Muscle of arm (tissue), 14 donors: Measurements from ENCODE around the gene SEMA3G. TPM values are rescaled to one million over a fixed set of nuclear protein-coding genes. Genes with fewer than 3 reads are reported as not detected.

ENCODE experiments used
- DNase-seq: peaks from one replicate; pipeline ENCODE4 v3.0.0-alpha.2; 2013
- long read RNA-seq, 11 donors: transcript quantifications; one replicate each; lab custom pipeline, GENCODE V29; 2026
- polyA plus RNA-seq, 12 donors: library from polyadenylated mRNA; unstranded; fragments of 120-200 nt; gene quantifications; one replicate each; pipeline ENCODE4 v1.2.1, GENCODE V29; 2013; ENCODE audit not compliant: insufficient read length in 12 of 12

The SEMA3G gene
- polyA plus RNA-seq: 10 to 100 TPM in 11 of 12 donors, not detected in 1; 10.2 to 16.1 (median 12.5) TPM
- long read RNA-seq, donor 1: 0 reads
- long read RNA-seq, donor 2, partial matches to known transcripts: 28 of 28 reads
- long read RNA-seq, donor 2, other reads (novel, unspliced or antisense): 0 of 28 reads
- long read RNA-seq, donor 3, partial matches to known transcripts: 13 of 13 reads
- long read RNA-seq, donor 3, other reads (novel, unspliced or antisense): 0 of 13 reads
- long read RNA-seq, donor 4, partial matches to known transcripts: 0 of 11 reads
- long read RNA-seq, donor 4, other reads (novel, unspliced or antisense): 11 of 11 reads
- long read RNA-seq, donor 5, full-length matches to known transcripts: 1 of 1 reads
- long read RNA-seq, donor 5, partial matches to known transcripts: 0 of 1 reads
- long read RNA-seq, donor 5, other reads (novel, unspliced or antisense): 0 of 1 reads
- long read RNA-seq, donor 6: 0 reads
- long read RNA-seq, donor 7, full-length matches to known transcripts: 1 of 1 reads
- long read RNA-seq, donor 7, partial matches to known transcripts: 0 of 1 reads
- long read RNA-seq, donor 7, other reads (novel, unspliced or antisense): 0 of 1 reads
- long read RNA-seq, donor 8, partial matches to known transcripts: 5 of 6 reads
- long read RNA-seq, donor 8, other reads (novel, unspliced or antisense): 0 of 6 reads
- long read RNA-seq, donor 9: 0 reads
- long read RNA-seq, donor 10: 0 reads
- long read RNA-seq, donor 11: 0 reads

DNA sequence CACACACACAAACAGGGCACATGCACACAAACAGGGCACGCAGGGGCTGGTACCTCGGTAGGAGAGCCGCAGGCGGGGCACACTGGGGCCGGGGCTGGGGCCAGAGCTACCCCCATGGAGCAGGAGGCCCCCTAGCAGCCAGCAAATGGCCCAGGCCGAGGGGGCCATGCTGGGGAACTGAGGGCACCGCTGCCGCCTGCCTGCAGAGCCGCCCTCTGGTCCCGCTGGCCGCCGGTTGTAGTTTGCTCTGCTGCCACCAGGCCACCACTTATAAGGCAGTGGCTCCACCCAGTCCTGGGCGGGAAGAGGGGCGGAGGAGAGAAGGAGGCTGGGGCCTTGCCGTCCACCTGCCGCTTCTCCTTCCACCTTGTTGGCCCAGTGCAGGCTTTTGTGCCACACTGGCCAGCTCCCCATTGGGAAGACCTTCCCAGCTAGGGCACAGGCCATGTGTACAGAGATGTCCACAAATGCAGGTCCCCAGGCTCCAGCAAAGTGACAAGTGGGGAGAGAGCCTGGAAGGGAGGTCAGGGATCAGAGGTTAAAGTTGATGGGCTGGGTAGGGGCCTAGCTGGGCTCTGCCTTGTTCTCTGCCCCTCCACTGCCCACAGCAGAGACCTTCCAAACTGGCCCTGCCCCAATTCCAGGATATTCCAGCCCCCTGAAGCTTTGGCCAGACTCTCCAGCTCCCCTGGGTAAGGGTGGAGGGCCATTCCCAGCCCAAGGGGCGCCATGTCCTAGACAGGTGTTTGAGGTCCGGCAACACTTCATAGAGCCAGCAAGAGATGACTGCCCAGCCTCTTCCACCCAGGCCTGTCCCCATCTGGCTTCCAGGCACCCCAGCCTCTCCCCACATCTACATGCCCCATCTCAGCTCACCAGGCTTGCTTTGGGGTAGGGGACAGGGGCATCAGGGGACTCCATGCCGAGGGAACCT lies at the start of gene SEMA3G:
Gene SEMA3G, minus strand, starts transcription at position 244 of the 934 bp plus-strand sequence. Its CDS starts 76 bp downstream, at position 168.
- no peak for DNase-seq

DNA sequence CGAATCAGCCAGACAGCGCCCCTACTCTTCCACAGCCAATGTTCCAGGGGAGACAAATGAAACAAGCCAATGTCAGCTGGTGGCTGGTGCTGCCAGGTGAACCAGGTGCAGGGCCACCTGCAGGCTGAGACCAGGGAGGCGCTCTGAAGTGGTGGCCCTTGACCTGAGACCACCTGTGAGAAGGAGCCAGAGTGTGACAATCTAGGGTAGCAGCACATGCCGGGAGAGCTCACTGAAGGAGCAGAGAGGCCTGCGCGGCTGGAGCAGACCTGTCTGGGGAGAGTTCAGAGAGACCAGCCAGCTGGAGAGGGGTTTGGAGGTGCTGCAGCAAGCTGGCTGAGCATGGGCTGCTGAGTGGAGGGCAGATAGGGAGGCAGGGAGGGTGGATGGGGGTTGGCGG lies 49.5 kb upstream of the SEMA3G start:
- no peak for DNase-seq

DNA sequence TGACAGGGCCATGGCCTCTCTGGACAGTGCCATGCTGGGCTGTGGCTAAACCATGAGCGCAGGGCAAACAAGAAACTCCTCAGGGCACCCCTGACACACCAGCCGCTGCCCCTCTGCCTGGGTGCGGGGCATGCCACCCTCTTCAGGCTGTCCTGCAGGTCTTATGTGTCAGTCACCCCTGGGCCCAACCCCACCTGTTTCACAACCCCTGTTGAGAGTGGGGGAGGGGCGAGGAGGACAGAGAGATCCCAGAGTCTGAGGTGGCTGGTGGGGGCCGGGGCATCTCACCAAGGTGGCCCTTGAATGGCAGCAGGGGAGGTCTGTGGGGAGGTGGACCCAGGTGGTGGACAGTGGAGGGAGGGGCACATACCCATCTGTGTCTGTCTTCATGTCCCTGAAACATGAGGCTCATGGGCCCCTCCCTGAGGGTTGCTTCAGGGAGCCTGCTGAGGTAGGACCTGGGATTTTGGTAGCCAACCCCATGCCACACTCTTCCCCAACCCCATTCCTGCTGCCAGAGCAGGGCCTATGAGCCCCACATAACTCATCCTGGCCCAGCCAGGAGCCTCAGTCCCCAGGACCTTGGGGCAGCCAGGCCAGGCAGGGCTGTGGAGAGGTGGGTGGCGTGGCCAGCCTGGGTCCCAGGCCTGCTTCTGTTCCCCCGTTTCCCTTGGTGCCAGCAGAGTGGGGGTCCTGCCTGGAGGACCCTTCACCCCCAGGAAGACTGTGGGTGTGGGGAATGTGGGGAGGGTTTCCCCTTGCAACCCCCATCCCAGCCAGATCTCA lies 48.5 kb upstream of the SEMA3G start:
- DNase-seq: no peak

DNA sequence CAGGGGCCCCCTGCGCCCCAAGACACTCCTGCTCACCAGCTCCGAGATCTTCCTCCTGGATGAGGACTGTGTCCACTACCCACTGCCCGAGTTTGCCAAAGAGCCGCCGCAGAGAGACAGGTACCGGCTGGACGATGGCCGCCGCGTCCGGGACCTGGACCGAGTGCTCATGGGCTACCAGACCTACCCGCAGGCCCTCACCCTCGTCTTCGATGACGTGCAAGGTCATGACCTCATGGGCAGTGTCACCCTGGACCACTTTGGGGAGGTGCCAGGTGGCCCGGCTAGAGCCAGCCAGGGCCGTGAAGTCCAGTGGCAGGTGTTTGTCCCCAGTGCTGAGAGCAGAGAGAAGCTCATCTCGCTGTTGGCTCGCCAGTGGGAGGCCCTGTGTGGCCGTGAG lies 47.2 kb upstream of the SEMA3G start:
- no peak for DNase-seq

DNA sequence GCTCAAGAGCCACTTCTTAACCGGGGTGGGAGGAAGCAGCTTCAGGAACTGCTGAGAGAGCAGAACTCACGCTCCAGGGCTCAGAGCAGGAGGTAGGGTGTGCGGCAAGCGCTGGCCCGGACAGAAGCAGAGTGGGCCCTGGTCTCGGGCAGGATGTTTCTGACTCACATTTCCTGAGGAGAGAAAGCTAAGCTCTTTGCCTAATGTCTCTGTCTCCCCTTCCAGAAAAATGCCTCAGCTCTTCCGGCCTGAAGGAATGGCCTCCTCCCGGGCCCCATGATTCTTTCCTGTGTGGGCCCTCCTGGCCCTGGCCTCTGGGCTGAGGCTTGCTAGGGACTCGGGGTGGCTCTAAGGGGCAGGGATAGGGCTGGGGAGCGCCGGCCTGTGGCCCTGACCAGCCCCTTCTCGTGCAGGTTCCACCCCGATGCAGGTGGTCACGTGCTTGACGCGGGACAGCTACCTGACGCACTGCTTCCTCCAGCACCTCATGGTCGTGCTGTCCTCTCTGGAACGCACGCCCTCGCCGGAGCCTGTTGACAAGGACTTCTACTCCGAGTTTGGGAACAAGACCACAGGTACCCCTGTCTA lies 46.1 kb upstream of the SEMA3G start:
- no peak for DNase-seq

DNA sequence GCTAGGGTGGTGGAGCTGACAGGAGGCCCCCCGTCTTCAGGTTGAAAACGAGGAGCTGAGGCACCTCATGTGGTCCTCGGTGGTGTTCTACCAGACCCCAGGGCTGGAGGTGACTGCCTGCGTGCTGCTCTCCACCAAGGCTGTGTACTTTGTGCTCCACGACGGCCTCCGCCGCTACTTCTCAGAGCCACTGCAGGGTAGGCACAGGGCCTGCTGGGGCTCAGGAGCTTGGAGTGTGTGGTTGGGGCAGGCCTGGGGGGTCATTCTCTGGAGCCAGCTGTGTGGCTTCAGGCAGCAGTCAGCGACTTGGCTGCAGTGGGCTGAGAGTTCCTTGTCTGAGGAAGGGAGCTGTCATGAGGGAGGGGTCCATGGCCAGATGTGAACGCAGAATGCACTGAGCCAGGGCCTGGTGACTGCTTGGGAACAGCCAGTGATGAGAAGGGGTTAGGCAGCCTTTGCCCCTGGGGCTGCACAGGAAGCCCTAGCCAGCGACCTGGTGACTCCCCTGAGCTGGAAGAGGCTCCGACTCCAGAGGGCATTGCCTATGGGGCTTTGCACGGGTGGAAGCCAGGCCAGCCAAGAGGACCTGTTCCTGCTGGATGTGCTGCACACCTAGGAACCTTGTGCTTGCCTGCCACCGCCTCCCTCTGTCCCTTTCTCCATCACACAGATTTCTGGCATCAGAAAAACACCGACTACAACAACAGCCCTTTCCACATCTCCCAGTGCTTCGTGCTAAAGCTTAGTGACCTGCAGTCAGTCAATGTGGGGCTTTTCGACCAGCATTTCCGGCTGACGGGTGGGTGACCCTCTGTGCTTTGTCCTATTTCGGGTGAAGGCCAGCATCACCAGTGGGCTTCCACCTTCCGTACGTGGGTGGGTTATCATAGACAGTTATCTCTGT lies 45.4 kb upstream of the SEMA3G start:
- DNase-seq: no peak

DNA sequence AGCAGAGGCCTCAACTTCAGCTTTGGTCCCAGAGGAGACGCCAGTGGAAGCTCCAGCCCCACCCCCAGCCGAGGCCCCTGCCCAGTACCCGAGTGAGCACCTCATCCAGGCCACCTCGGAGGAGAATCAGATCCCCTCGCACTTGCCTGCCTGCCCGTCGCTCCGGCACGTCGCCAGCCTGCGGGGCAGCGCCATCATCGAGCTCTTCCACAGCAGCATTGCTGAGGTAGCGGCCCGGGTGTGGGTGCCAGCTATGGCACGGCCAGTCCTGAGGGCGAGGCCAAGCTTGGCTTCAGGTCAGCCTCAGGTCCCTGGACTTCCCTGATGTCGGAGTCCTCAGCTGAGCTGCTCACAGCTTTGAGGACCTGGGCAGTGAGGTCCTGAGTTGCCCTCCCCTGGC lies 44.5 kb upstream of the SEMA3G start:
- DNase-seq: no peak

DNA sequence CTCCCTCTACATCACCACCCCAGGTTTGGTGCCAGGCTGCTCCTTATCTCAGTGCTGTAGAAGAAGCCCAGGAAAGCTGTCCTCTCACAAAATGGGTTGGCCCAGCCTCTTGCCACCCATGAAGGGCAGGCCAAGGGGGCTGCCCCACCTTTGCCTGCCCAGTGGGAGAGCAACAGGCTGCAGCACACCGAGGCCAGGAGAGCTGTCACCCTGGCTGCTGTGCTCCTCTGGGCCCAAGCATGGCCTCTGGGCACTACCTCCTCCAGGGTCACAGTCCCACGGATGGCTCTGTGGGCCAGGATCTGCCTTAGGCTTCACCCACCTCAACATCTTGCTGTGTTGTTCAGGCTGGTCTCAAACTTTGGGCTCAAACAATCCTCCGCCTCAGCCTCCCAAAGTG lies 43.8 kb upstream of the SEMA3G start:
- DNase-seq: no peak

DNA sequence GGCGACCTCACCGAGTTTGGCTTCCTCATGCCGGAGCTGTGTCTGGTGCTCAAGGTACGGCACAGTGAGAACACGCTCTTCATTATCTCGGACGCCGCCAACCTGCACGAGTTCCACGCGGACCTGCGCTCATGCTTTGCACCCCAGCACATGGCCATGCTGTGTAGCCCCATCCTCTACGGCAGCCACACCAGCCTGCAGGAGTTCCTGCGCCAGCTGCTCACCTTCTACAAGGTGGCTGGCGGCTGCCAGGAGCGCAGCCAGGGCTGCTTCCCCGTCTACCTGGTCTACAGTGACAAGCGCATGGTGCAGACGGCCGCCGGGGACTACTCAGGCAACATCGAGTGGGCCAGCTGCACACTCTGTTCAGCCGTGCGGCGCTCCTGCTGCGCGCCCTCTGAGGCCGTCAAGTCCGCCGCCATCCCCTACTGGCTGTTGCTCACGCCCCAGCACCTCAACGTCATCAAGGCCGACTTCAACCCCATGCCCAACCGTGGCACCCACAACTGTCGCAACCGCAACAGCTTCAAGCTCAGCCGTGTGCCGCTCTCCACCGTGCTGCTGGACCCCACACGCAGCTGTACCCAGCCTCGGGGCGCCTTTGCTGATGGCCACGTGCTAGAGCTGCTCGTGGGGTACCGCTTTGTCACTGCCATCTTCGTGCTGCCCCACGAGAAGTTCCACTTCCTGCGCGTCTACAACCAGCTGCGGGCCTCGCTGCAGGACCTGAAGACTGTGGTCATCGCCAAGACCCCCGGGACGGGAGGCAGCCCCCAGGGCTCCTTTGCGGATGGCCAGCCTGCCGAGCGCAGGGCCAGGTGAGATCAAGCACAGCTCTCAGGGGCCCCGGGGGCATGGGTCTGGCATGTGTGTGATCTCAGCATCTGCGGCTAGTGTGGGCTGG lies 43.1 kb upstream of the SEMA3G start:
- no peak for DNase-seq

DNA sequence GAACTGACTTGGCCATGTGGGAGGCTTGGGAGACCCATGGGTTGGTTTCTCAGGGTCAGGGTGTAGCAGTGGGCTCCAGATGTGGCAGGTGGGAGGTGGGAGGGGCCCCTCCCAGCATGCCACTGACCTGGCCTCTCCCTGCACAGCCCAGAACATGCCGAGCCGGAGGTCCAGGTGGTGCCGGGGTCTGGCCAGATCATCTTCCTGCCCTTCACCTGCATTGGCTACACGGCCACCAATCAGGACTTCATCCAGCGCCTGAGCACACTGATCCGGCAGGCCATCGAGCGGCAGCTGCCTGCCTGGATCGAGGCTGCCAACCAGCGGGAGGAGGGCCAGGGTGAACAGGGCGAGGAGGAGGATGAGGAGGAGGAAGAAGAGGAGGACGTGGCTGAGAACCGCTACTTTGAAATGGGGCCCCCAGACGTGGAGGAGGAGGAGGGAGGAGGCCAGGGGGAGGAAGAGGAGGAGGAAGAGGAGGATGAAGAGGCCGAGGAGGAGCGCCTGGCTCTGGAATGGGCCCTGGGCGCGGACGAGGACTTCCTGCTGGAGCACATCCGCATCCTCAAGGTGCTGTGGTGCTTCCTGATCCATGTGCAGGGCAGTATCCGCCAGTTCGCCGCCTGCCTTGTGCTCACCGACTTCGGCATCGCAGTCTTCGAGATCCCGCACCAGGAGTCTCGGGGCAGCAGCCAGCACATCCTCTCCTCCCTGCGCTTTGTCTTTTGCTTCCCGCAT lies 42.3 kb upstream of the SEMA3G start:
- no peak for DNase-seq

DNA sequence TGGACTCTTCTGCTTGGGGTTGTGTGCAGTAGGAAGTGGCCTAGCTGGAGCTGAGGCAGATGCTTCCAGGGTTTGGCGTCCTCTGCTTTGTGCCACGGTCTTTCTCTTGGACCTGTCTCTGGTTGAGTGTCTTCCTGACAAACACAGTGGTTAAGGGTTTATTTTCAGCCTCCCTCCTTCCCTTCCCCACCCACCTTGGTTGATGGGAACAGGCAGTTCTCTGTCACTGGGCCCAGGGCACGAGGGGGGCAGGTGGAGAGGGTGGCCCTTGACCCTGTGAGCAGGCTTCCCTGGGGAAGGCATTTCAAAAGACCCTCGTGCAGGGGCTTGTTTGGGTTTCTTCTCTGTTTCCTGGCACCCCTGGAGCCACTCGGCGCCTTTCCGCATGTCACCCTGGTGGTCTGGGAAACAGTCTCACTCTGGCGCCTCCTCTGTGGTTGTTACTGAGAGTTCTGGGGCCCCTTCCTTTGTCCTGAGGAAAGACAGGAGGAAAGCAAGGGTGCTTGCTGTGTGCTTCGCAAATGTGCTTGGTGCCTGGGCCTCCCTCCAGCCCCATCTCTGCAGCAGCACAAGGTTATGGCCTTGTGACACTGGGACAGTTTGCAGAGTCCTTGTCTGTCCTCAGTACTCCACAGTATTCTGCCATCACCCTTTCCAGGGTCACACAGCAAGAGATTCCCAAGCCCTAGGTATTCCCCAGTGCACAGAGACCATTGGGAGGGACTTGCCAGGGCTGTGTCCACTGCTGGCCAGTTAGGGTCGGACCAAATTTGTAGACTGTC lies 40.0 kb upstream of the SEMA3G start:
- DNase-seq: no peak

DNA sequence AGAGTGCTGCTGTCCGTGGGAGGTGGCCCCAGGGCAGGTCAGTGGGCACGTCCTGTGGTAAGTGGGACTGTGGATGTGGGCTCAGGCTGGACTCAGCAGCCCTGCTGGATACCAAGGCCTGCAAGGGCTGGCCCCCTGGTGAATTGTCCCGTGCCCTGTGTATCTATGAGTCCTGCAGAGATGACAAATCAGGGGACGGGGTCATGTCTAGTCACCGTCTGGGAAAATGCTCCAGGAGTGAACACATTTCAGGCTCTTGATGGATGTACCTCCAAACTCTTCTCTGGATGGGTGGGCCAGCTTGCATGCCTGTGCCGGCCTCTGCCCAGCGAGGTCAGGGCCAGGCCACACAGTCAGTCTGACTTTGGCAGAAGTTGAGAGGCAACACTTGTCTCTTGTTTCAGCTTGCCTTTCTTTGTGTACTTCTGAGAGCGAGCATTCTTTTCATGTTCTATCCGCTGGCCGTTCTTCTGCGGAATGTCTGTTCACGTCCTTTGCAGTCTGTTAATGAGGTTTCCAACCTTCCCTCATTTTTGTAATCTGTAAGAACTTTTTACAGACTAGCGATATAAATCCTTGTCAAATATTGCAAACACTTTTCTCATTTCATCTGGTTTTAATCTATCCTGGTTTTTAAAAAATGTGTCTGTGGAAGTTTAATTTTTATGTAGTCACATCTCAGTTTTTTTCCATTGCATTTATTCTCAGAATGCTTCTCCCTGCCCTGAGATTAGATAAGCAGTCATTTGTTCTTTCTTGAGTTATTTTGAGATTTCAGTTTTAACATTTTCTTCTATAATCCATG lies 38.9 kb upstream of the SEMA3G start:
- peak; percentile 20 for DNase-seq

DNA sequence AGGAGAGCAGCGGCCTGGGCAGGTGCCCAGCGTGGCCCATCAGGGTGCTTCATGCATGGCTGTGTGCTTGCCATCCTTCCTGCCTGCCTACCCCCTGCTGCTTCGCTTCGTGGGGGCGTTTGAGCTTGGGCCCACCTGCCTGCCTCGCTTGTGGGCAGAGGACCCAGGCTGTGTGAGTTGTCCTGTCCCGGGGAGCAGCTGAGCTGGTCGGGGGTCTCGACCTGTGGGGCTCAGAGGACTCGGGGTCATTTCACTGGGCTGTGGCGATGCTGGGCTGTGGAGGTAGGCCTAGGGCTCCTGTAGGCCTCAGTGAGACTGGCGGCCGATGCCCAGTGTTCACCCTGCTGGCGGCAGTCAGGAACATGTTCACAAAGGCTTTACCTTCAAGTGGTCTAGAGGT lies 38.2 kb upstream of the SEMA3G start:
- no peak for DNase-seq

DNA sequence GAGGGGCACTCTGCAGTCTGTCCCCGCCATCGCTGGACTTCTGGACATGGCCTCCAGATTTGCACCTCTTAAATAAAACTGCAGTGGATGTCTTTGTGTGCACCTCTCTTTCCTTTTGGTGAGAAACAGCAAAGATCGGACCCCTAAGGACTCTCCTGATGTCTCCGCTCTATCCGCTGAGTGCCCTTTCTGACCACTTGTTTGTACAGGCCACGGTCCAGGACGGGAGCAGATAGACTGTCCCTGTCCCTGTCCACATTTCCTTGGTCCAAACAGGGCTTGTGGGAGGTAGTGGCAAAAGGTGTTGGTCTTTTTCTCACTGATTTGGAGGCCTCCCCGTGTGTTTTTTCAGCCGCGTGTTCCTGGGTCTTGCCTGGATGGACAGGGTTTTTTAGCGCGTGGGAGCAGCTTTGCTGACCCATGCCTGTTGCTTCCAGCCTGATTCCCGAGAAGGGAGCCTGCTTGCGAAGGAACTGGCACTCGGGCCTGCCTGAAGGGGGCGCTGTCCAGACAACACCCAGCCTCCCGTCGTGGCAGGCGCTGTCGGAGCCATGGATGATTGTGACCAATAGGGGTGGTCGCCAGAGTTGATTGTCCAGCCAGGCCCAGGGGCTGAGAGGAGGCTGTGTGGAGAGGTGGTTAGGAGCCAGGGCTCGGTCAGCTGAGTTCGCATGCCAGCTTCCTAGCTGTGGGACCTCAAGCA lies 37.1 kb upstream of the SEMA3G start:
- DNase-seq: no peak
